ENCODE results near the gene ABAT. TPM values are rescaled to one million over a fixed set of nuclear protein-coding genes. Genes with fewer than 3 reads are reported as not detected.

ABAT gene
- total and polyA plus RNA-seq, 2 experiments from 2014 or later: 4.7 to 8.0 TPM

DNA sequence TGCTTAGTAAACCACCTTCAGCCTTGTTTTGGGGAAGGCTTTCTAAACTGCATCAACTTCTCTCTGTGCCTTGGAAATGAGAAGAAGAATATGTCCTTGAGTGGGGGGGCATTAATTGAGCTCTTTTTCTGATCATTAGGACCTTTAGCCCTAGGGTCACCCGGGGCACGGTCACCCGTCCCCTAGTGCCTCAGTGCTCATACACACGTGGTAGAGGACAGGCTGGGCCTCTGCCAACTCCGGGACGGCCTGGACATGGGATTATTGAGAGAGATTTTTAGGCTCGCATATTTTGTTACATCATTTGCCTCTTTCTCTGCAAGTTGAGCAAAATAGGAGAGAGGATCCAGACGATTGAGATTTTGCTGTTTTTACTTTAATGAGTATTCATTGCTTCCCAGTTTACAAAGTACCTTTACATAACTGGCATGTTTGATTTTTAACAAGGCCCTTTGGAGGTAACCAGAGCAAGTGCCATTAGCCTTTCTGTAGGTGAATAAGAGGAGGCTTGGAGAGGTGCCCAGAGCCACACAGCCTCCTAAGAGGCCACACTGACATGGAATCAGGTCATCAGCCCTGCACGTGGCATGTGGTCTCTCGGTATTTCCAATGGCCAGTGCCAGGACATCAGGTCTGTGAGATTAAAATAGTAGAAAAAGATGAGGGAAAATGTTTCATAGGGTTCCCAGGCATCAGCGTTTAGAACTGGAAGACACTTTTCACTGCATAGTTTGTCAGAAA is 134.4 kb downstream of the ABAT start:
- Histone ChIP-seq H3K9ac (no peak overlapping the region), H3K79me2 (ENCODE audit: insufficient read depth) (peaks cover 96% of the 10 kb centered on the region), H3K4me2 (ENCODE audit: unreplicated experiment) (no peak overlapping the region), H3K27ac (no peak overlapping the region), H3F3A (ENCODE audit: insufficient read depth) (peaks cover 24% of the 10 kb centered on the region), H3K9me3 (ENCODE audit: low read depth) (no peaks in the 10 kb centered on the region), H2AFZ (no peak overlapping the region), H3K4me3 (no peak overlapping the region), H3K4me1 (ENCODE audit: insufficient read depth) (no peaks in the 10 kb centered on the region), H4K20me1 (ENCODE audit: insufficient read depth) (no peaks in the 10 kb centered on the region; the same call in 1 of the 2 replicates), H3K36me3 (ENCODE audit: low read depth) (peaks cover 91% of the 10 kb centered on the region), H3K9me2 (ENCODE audit: insufficient read depth) (no peaks in the 10 kb centered on the region), H3K27me3 (replicated peaks; ENCODE audit: insufficient read depth) (no peaks in the 10 kb centered on the region)
- in situ Hi-C loops (cut with MboI): no loop called here
- no peak for TF ChIP-seq EZH2phosphoT487 (IDR thresholded peaks at IDR 0.05; ENCODE audit: insufficient read depth, low read depth)
- no peak for TF ChIP-seq EZH2 (IDR thresholded peaks at IDR 0.05; ENCODE audit: insufficient read depth, poor library complexity, severe bottlenecking)
- DNase-seq: no peak
- WGBS, 2 experiments (ENCODE audit: low coverage in 1 of 2, low lambda C conversion rate in 2 of 2, missing lambda C conversion rate in 2 of 2): 74 to 79% methylated on average over 11 of the region's 11 CpGs

- Histone ChIP-seq H3K27ac (no peak overlapping the region), H3K36me3 (ENCODE audit: low read depth) (peaks cover 91% of the 10 kb centered on the region), H3K9me2 (ENCODE audit: insufficient read depth) (no peaks in the 10 kb centered on the region), H3K4me1 (ENCODE audit: insufficient read depth) (0 out of 2 replicates have a peak, but pooled peaks cover 4% of the 10 kb centered on the region), H2AFZ (no peak overlapping the region), H3K9ac (no peak overlapping the region), H3K79me2 (ENCODE audit: insufficient read depth) (peaks cover 93% of the 10 kb centered on the region), H3K4me3 (no peak overlapping the region), H4K20me1 (ENCODE audit: insufficient read depth) (no peaks in the 10 kb centered on the region; the same call in 1 of the 2 replicates), H3K9me3 (ENCODE audit: low read depth) (no peaks in the 10 kb centered on the region), H3K27me3 (replicated peaks; ENCODE audit: insufficient read depth) (no peaks in the 10 kb centered on the region), H3K4me2 (ENCODE audit: unreplicated experiment) (no peak overlapping the region), H3F3A (ENCODE audit: insufficient read depth) (peaks cover 51% of the 10 kb centered on the region)
- TF ChIP-seq EZH2phosphoT487 (IDR thresholded peaks at IDR 0.05; ENCODE audit: insufficient read depth, low read depth): no peak
- TF ChIP-seq EZH2 (IDR thresholded peaks at IDR 0.05; ENCODE audit: insufficient read depth, poor library complexity, severe bottlenecking): no peak
- WGBS, 2 experiments (ENCODE audit: low coverage in 1 of 2, low lambda C conversion rate in 2 of 2, missing lambda C conversion rate in 2 of 2): 77 to 78% methylated on average over 12 of the region's 12 CpGs
- in situ Hi-C loops (cut with MboI): no loop called here
- no peak for DNase-seq
Observed at GRCh38 chr16:8812162-8812843, 137.9 kb downstream of the ABAT start.

- in situ Hi-C loops (cut with MboI): no loop called here
- Histone ChIP-seq H3K27ac (no peak overlapping the region), H3F3A (ENCODE audit: insufficient read depth) (peaks cover 55% of the 10 kb centered on the region), H3K9ac (no peak overlapping the region), H2AFZ (no peak overlapping the region), H3K27me3 (replicated peaks; ENCODE audit: insufficient read depth) (no peaks in the 10 kb centered on the region), H3K36me3 (ENCODE audit: low read depth) (peaks cover 89% of the 10 kb centered on the region), H3K9me3 (ENCODE audit: low read depth) (no peaks in the 10 kb centered on the region), H3K4me2 (ENCODE audit: unreplicated experiment) (no peak overlapping the region), H3K4me1 (ENCODE audit: insufficient read depth) (0 out of 2 replicates have a peak, but pooled peaks cover 7% of the 10 kb centered on the region), H3K79me2 (ENCODE audit: insufficient read depth) (peaks cover 93% of the 10 kb centered on the region), H3K9me2 (ENCODE audit: insufficient read depth) (no peaks in the 10 kb centered on the region), H3K4me3 (no peak overlapping the region), H4K20me1 (ENCODE audit: insufficient read depth) (no peaks in the 10 kb centered on the region)
- DNase-seq: no peak
- TF ChIP-seq EZH2 (IDR thresholded peaks at IDR 0.05; ENCODE audit: insufficient read depth, poor library complexity, severe bottlenecking) (no peak), EZH2phosphoT487 (IDR thresholded peaks at IDR 0.05; ENCODE audit: insufficient read depth, low read depth) (no peak)
- WGBS, 2 experiments (ENCODE audit: low coverage in 1 of 2, low lambda C conversion rate in 2 of 2, missing lambda C conversion rate in 2 of 2): 90 to 91% methylated on average over 14 of the region's 14 CpGs
Observed at GRCh38 chr16:8814095-8814806, 139.8 kb downstream of the ABAT start.

DNA sequence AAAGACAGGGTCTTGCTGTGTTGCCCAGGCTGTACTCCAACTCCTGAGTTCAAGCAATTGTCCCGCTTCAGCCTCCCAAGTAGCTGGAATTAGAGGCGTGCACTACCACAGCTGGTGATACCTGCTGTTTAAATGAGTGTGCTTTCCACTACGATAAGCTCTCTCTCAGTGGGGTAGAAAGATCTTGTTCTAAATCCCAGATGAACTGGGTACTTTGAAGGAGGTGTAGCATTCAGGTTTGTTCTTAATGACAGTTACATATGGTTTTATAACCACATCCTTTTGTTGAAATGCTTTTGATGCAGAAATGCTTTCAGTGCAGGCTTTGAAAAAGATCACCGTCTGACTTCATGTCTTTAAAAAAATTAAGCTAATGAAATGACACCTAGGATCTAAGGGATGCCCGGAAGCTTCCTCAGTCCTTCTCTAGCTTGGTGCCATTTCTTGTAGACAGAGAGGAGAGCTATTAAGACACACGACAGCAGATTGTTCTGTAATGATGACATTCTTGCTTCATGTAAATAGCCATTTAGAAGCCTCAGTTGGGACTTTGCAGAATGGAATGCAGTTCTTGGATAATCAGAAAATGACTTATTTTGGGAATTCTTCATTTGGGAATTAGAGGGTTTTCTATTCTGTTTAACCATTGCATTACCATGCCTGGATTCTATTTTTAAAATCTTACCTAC is 142.7 kb downstream of the ABAT start:
- Histone ChIP-seq H3K27ac (peak overlapping the region; percentile 14; the same call in 1 of the 2 replicates), H3F3A (ENCODE audit: insufficient read depth) (peaks cover 38% of the 10 kb centered on the region), H3K79me2 (ENCODE audit: insufficient read depth) (peaks cover 93% of the 10 kb centered on the region), H3K27me3 (replicated peaks; ENCODE audit: insufficient read depth) (no peaks in the 10 kb centered on the region), H3K9me3 (ENCODE audit: low read depth) (no peaks in the 10 kb centered on the region), H4K20me1 (ENCODE audit: insufficient read depth) (no peaks in the 10 kb centered on the region), H3K4me2 (ENCODE audit: unreplicated experiment) (no peak overlapping the region), H3K4me1 (ENCODE audit: insufficient read depth) (0 out of 2 replicates have a peak, but pooled peaks cover 7% of the 10 kb centered on the region), H3K9me2 (ENCODE audit: insufficient read depth) (no peaks in the 10 kb centered on the region), H3K36me3 (ENCODE audit: low read depth) (peaks cover 84% of the 10 kb centered on the region), H2AFZ (no peak overlapping the region), H3K9ac (no peak overlapping the region), H3K4me3 (no peak overlapping the region)
- in situ Hi-C loops (cut with MboI): no loop called here
- no peak for TF ChIP-seq EZH2phosphoT487 (IDR thresholded peaks at IDR 0.05; ENCODE audit: insufficient read depth, low read depth)
- TF ChIP-seq EZH2 (IDR thresholded peaks at IDR 0.05; ENCODE audit: insufficient read depth, poor library complexity, severe bottlenecking): no peak
- WGBS, 2 experiments (ENCODE audit: low coverage in 1 of 2, low lambda C conversion rate in 2 of 2, missing lambda C conversion rate in 2 of 2): 64 to 67% methylated on average over 6 of the region's 6 CpGs
- peak; percentile 47 for DNase-seq
